Measurements from ENCODE around the gene EXOC6B.

Gene EXOC6B

DNA sequence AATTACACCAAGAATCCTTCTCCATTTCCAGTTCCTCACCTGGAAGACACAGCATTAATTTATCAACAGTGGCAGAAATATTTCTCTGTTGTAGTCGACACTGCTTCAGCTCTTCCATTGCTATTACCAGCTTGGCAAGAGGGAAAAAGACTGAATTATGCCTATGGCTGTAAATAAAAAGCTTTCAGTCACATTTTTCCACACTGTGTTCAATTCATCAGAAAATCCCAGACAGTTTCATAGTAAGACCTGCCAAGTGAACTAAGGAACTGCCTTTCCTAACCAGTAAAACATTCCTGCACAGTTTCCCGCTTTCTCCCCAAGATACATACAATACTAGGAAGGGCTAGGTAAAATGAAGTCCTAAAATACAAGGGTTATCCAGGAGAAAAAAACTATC is 94.7 kb downstream of the EXOC6B start:
- no peak for DNase-seq

DNA sequence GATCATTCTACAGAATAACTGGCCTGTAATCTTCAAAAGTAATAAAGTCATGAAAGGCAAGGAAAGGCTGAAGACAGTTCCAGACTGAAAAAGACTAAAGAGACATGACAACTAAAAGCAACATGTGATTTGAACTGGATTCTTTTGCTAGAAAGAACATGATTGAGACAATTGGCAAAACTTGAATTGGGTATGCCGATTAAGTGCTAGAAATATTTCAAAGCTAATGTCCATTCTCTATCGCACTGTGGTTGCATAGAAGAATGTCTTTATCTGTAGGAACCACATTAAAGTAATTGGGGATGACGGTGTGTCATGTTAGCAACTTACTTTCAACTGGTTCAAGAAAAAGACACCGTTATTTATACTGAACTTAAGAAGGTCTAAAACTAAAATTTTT is 98.5 kb downstream of the EXOC6B start:
- DNase-seq, result no peak

DNA sequence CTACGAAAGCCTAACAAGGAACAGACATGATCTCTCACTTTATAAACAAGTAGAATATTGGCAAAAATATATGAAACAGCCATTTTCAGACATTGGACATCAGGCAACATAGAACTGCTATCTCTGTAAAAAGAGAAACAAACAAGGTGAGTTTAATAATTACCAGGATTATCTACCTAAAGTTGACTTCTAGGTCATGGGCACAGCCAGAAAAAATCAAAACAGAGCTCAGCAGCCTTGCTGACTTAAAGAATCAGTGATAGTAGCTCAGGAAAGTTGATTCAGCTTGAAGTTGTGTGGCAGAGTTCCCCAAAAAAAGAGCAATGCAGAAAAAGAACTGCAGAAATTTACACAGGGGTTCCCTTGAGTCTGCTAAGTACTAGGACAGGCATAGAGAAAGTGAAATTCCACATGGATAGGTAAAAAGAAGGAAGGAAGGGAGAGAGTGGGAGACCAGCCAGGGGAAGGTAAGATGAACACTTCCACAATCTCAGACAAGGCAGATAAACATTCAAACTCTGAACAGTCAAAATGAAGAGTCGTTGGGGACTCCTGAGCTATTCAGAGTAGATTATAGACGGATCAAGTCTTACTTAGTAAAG is 102.0 kb downstream of the EXOC6B start:
- DNase-seq, result no peak

DNA sequence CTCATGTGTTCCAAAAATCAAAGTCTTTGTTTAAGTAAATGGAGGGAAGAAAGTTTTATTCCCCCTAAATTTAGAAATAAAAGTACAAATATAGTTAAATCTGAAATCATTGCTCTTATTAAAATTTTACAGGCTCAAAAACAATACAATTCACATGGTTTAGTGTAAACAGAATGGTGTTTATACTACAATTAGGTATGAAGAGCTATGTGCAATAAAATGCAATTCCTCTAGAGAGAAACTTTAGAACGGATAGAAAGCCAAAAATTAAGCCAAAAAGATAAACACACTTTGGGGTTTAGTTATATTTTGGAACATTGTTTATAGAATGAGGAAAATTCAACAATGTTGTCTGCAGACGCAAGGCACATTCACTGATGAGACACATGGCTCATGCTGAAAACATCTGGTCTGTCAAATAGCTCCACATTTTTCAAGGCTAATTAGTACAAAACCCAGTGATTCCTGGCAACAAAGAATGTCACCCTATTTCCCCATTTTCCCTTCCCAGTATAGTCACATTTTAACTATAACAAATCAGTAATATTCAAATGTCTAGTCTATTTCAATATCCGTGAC is 103.3 kb downstream of the EXOC6B start:
- no peak for DNase-seq

- DNase-seq, result no peak
Measured at GRCh38 chr2:72719416-72719815, 106.4 kb downstream of the EXOC6B start.

GRCh38 chr2:72718876-72719275 is 107.0 kb downstream of the EXOC6B start:
- no peak for DNase-seq

GRCh38 chr2:72716601-72717000 is 109.2 kb downstream of the EXOC6B start:
- DNase-seq, result no peak

DNA sequence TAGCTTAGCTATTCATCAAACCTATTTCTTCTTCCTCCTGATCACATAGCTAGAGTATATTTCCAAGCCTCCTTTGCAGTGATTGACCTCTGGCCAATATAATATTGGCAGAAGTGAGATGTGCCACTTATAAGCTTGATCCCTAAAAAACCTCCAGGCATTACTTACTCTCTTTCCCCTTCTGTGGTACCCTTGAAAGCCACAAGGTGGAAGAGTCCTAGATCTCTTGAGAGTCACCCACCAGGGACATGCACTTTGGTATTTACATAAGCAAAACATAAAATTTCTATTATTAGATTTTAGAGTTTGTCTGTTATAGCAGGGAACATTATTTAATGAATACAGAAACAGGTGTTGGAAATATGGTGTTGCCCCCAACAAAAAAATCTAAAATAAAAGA is 112.0 kb downstream of the EXOC6B start:
- peak in 1 of 2 experiments; percentile 1 for DNase-seq

DNA sequence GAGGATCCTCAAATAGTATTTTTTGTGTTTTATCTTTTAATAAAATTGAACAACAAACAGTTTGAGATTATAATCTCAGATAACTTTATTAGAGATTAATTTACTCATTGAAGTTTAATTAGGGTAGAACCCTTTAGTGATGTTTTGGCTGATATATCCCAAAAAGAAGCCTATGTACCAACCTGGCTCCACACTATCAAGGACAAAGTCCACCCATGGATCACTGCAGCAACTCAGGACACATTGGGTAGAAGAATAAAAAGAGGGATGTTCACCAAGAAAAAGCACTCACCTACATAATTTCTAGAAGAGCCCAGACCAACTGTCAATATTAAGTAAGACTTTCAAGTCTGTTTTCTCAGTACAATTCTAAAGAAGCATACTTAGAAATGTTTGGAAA is 112.9 kb downstream of the EXOC6B start:
- DNase-seq, result no peak

DNA sequence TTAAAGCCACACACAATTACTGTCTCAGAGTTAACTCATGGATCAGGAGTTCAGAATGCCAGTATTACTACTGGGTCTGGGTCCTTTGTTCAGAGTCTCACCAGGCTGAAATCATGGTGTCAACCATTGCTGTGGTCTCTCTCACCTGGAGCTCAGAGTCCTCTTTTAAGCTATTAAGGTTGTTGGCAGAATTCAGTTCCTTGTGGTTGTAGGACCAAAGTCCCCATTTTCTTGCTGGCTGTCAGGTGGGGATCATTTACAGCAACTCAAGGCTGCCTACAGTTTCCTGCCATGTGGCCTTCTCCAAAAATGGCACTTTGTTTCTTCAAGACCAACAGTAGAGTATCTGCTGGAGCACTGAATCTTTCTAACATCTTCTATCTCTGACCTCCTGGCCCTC is 113.5 kb downstream of the EXOC6B start:
- DNase-seq, result no peak

DNA sequence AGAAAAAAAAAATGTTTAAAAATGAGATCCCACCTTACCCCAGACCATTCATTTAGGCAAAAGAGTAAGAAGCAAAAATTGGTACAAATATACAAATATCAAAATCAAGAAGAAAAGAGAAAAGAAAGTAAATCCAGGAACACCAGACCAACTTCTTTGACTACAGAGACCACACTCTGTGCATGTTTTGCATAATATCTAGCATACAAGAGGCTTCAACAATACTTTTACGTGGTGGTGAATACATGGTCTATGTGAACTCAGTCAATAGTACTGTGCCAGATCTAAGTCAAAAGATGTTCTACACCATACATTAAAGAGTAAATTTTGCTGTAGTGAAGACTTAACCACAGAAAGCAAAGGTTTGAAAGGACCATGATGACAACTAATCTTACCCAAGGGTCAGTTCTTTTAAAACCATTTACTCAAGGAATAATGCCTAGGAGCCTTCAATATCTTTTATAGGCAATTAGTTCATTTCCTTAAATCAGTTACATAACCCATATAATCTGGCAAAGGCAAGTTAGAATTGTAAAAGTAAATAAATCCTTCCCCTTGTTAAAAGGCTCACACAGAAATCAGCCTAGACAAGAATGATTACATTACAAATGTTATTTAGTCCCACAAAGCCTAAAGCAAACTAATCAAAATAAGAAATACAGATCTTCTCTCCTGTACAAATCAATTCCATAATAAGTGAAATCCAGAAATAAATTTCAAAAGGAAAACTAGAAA is 115.2 kb downstream of the EXOC6B start:
- no peak for DNase-seq

DNA sequence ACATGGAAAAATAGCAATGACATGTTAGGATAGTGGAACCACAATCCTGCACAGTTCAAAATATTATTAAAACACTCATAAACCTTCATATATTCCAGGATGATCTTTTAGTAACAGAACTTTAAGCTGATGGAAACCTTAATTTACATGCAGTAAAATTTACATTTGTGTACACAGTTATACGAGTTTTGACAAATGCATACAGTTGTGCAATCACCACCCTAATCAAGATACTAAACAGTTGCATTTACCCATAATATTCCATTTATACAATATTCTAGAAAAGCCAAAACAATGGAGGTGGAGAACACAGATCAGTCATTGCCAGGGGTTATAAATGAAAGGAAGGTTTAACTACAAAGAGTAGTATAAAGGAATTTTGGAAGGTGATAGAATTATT is 117.6 kb downstream of the EXOC6B start:
- no peak for DNase-seq

DNA sequence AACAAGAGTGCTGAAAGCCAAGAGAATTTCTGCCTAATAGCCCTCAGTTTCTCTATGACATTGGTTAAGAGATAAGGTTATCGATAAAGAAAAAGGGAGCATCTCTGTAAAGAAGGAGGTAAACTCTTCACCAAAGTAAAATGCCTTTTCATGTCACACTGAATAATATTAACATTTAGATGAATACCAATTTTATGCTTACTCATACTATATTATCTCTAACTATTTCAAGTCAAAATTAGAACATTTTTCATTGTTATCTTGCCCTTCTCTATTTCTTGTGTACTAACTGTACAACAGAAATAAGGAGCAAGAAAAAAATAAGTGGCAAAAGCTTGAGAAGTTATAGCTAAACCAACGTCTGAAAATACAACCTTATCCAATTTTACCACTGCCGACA is 127.5 kb downstream of the EXOC6B start:
- no peak for DNase-seq

DNA sequence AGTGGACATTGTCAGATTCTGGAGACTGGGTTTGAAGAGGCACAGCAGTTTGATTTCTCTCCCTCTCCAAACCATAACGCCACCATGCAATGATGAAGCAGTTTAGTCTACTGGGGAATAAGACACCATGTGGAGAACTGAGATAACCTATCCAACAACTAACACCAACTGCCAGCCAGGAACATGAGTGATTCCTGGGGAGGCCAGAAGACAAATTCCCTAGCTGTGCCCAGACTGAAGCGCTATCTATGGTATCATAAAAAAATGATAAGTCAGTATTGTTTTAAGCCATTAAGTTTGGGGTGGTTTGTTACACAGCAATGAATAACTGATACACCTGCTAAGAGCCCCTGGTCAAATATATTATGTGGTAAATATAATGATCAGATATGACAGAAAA is 129.3 kb downstream of the EXOC6B start:
- DNase-seq, result no peak

GRCh38 chr2:72695676-72696075 is 130.2 kb downstream of the EXOC6B start:
- no peak for DNase-seq

- no peak for DNase-seq
Measured at GRCh38 chr2:72694715-72695496, 130.9 kb downstream of the EXOC6B start.

DNA sequence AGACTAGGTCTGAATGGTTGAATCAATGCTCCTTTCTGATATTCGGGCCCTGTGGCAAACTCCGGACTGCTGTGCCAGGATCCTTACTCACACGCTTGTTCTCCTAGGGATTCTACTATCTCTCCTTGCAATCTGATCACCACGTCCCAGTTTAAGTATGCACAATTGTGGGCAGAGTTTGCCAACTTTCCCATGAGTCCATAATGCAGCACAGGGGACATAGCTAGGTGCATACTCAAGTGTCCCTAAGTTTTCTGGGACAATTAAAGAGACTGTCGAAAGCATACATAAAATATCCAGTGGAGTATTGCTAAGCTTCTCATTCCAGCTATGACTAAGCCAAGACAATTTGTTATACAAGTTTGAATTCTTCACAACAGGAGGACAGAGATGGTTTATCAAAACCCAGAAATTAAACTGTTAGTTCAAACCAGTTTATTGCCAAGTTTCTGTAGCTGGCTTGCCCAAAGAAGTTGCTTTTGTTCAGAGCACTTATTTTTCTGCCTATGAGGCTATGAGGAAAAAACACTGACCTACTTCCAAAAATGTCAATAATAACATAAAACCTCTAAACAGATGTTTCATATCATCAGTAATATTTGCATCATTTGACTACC is 136.1 kb downstream of the EXOC6B start:
- DNase-seq, result no peak

DNA sequence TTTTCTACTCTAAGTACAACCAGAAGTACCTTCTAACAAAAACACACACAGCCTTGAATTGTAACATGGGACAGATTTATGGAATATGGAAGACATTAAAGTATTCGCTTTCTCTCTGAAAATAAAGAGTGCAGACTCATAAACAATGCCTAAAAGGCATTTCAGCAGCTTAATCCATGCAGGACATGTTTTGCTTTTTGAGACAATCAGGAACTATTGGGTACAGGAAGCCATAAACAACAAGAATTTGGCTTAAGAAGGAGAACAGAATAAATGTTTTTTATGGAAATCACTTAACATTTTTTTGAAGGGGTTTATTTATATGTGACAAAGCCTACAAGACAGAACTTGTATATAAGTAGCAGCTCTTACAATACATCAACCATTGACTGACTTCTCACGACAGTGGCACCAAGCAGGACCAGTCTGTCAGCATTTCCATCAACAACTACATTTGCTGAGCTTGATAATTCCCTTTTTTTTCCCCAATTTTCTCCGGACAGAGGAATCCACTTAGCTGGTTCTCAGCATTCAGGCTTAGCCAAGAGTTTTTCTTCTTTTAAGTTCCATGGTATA is 140.1 kb downstream of the EXOC6B start:
- DNase-seq, result no peak

GRCh38 chr2:72682061-72682460 is 143.8 kb downstream of the EXOC6B start:
- no peak for DNase-seq

- no peak for DNase-seq
Measured at GRCh38 chr2:72681016-72681995, 144.5 kb downstream of the EXOC6B start.

DNA sequence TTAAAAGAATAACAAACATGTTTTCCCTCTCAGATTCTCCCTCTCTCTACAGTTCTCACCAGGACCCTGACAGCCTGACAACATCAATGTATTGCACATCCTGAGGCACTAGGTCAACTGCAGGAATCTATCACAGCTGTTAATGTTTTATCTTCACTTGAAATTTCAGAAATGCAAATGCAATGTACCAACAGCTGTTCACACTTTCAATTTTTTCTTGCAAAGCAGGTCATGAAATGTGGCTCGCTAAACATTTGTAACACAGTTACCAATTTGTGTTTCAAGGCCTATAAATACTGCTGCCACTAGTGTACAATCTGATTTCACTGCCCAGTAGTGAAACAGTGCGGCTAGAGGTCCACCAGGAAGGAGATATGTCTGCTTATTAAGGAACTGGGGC is 147.8 kb downstream of the EXOC6B start:
- DNase-seq, result no peak
